Measurements from ENCODE around the gene THAP11.
"Not testable (repeated sequence)": the region's sequence is repeated elsewhere in the genome, so short reads cannot be mapped to it uniquely, and the experiment has no call there.

The THAP11 gene

DNA sequence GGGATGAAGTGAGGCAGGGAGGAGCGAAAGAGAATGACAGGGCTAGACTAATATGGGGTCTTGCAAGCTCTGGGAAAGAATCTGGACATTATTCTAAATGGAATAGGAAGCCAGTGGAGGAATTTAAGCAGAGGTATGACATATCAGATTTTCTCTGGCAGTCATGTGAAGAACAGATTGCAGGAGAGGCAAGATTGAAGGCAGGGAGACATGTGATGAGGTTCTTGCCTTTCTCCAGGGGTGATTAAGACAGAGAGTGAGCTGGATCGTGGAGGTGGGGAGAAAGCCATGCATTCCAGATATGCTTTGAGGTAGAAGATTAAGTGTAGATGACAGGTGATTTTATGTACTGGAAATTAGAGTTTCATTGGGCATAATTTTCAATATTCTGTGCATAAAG is 4.3 kb upstream of the THAP11 start:
- DNase-seq, result no peak

DNA sequence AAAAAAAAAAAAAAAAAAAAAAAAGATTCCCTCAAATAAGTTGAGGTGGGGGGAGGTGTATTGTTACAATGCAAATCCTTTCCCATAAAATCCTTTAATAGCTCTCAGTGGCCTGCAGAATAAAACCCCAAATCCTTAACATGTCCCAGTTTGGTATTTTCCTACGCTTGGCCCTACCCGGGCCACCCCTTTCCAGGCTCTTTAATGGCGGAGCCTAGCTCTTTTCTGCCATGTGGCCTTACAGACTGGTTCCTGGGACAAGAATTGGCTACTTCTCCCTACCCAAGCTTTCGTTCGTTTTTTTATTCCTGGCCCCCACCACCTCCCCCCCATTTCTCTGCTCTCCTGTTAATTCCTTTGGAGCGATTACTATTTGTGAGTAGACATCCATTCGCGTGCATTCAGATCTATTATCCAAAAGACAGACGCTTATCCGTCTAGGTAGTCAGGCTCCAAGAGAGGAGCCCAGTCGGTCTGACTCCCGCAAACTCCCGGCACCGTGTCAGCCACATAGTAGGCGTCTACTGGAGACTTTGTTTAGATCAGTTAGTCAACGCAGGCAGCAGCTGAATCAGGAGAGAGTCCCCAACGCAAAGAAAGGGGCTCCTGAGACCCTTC is 813 bp upstream of the THAP11 start:
- DNase-seq, result no peak

DNA sequence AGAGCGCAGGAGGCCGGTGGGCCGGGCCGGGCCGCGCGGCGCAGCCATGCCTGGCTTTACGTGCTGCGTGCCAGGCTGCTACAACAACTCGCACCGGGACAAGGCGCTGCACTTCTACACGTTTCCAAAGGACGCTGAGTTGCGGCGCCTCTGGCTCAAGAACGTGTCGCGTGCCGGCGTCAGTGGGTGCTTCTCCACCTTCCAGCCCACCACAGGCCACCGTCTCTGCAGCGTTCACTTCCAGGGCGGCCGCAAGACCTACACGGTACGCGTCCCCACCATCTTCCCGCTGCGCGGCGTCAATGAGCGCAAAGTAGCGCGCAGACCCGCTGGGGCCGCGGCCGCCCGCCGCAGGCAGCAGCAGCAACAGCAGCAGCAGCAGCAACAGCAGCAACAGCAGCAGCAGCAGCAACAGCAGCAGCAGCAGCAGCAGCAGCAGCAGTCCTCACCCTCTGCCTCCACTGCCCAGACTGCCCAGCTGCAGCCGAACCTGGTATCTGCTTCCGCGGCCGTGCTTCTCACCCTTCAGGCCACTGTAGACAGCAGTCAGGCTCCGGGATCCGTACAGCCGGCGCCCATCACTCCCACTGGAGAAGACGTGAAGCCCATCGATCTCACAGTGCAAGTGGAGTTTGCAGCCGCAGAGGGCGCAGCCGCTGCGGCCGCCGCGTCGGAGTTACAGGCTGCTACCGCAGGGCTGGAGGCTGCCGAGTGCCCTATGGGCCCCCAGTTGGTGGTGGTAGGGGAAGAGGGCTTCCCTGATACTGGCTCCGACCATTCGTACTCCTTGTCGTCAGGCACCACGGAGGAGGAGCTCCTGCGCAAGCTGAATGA is 606 bp downstream of the THAP11 start:
- no peak for DNase-seq

DNA sequence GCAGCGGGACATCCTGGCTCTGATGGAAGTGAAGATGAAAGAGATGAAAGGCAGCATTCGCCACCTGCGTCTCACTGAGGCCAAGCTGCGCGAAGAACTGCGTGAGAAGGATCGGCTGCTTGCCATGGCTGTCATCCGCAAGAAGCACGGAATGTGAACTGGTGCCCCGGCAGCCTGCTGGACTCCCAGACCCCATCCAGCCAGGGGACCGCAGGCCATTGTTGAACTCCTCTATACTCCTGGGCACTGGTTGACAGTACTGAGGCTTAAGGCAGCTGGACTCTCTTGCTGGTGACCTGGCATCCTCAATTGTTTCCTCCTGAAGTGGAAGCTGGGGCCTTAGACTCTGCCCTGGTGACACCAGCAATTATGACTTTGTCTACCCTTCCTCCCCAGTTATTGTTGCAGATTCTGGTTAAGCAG is 1.2 kb downstream of the THAP11 start:
- DNase-seq, result no peak

DNA sequence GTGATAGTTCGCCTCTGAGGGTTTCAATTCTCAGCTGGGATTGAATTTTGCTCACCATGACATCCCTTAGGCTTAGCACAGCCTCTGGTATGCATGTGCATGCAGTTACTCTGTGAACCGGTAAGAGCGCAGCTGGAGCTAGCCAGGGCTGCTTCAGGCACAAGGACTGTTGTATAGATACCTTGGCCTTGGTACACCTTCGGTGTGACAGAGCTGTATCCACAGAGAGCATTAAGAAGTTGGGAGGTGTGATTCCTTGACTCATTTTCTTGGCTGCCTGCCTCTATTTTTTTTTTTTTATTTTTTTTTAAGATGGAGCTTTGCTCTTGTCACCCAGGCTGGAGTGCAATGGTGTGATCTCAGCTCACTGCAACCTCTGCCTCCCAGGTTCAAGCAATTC is 2.4 kb downstream of the THAP11 start:
- no peak for DNase-seq

DNA sequence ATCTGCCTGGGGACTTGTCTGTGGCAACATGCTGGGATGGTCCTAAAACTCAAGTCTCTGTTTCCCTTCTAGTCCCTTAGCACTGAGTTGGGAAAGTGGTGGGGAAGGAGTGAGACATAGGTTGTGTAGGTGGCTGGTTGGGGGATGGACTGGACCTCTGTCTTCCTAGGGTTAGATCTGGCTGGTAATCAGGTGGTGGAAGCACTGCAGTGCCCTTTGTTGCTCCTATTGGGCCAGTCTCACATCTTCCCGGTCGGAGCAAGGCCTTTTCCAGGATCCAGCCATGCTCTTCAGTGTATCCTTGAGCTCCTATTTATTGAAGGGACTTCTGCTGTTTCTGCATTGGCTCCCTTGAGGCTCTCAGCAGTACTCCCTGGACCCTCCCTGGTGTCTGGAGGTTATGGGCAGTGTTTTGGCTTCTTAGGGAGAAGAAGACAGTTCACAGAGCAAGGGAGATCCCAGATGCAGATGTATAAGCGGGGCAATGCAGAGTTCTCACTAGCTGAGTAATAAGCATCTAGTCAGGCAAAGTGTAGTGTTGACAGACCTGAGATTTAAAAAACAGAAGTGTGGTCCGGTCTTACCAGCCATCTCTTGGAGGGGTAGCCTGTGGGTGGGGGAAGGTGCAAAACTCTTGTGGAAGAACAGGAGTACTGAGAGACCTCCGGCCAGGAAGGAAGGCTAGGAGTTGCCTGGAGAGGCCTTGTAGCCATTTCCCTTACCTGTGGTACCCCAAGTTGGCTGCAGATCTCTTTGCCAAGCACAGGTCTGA is 3.4 kb downstream of the THAP11 start:
- DNase-seq, result no peak

DNA sequence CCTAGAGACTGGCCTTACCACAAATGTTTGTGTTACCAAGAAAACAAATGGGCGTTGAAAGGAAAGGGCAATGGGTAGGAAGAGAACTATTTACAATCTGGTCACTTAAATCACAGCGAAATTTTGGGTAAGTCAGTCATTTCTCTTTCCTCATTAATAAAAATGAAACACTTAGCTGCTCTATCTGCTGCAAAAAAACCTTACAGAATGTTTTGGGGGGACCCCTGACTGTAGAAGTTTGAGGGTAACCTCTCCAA is 3.9 kb downstream of the THAP11 start:
- no peak for DNase-seq

DNA sequence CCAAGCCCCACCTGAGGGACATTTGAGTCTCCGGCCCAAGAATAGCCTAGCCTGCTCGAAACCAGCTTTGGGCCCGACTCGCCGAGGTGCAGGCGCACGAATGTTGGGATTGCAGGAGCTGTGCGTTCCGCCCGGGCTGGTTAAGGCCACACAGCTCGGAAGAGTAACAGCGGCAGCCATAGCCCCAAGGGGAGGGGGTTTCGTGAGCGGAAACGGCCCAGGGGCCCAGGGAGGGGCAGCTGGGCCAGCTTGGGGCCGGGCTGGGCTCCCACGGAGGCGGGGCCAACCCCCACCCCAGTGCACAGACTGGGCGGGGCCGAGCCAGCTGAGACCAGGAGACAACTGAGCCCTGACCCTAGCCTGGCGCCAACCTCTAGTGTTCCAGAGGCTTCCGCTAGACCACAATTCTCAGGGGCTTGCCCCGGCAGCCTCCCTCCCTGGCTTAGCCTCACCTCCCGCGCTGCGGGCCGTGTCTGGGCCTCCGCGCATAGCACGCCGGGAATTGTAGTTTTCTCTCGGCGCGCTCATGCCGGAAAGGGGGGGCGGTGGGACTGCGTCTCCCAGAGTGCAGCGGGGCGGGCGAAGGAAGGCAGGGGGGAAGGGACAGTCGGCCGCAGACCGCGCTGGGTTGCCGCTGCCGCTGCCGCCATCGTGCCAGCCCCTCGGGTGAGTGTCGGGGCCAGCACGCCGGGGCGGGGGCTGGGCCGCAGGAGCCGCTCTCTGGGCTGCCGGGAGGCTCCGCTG is 4.4 kb downstream of the THAP11 start, which contains the start of gene NUTF2:
Gene NUTF2, plus strand, starts transcription at position 614 of the 744 bp plus-strand sequence. CDS start 18,198 bp downstream, outside the sequence.
- peak; percentile 94 for DNase-seq

DNA sequence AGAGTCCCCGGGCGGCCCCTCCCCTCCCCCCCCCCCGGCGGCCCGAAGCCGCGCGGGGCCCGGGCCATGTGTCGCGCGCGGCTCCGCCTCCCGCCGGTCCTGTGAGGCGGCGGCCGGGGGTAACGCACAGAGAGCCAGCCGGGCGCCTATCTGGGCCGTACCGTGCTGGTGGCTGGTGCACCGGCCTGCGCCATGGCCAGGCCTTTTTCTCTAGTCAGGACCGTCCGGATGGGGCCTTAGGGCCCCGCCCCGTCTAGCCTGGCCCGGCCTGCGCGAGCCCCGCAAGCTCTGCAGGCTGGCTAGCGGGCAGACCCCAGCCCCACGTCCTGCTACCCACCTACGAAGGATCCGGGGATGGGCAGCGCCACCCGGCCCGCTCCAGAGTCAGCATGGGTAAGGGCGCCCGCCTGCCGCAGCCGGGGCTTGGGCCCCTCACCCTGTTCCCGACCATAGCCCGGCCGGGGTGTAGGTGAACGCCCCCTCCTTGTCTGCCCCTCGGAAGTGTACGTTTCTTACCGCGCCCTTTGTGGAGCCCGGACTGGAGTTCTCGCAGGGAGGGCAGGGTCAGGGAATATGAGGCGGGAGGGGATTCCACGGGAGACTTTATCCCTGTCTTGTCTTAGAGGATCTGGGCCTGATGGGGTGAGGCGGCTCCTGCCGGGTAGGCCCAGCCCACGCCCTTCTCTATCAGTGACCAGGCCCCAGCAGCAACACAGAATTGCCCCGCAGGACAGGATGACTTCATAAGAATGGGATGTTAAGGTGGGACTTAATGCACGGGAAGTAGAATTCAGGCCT is 5.1 kb downstream of the THAP11 start, which contains the start of gene CENPT:
Gene CENPT, minus strand, starts transcription at position 630 of the 798 bp plus-strand sequence. CDS start 13,834 bp downstream, outside the sequence.
- no peak for DNase-seq

DNA sequence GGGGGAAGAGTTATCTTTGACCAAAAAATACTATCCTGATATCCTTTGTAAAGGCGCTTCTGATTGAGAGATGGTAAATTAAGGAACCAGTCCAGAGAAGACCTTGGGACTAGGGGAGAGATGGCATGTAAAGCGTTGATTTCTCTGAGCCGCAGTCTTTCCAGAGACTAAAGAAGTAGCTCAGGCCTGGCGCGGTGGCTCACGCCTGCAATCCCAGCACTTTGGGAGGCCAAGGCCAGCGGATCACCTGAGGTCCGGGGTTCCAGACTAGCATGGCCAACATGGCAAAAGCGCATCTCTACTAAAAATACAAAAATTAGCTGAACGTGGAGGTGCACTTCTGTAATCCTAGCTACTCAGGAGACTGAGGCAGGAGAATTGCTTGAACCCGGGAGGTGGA is 6.0 kb downstream of the THAP11 start:
- DNase-seq, result no peak

DNA sequence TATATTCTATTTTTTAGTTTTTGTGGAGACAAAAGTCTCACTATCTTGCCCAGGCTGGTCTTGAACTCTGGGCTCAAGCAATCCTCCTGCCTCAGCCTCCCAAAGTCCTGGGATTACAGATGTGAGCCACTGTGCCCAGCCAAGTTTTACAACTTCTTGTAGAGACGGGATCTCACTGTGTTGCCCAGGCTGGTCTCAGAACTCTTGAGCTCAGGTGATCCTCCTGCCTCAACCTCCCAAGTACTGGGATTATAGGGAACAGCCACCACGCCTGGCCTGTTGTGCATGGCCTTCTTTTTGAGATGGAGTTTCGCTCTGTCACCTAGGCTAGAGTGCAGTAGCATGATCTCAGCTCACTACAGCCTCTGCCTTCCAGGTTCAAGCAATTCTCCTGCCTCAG is 11.6 kb downstream of the THAP11 start:
- no peak for DNase-seq

DNA sequence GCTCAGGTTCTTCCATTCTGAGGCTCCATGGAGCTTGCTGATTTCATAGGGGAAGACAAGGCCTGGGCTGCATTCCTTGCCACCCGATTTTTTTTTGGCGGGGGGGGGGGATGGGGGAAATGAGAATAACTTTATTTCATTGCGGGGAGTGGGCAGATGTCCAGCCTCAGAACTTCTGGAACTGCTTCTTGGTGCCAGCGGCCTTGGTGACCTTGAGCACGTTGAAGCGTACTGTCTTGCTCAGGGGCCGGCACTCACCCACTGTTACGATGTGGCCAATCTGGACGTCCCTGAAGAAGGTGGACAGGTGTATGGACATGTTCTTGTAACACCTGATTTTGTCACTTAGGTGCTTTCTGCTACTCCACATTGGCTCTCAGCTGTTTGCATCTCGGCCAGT is 13.7 kb downstream of the THAP11 start:
- DNase-seq, result no peak

DNA sequence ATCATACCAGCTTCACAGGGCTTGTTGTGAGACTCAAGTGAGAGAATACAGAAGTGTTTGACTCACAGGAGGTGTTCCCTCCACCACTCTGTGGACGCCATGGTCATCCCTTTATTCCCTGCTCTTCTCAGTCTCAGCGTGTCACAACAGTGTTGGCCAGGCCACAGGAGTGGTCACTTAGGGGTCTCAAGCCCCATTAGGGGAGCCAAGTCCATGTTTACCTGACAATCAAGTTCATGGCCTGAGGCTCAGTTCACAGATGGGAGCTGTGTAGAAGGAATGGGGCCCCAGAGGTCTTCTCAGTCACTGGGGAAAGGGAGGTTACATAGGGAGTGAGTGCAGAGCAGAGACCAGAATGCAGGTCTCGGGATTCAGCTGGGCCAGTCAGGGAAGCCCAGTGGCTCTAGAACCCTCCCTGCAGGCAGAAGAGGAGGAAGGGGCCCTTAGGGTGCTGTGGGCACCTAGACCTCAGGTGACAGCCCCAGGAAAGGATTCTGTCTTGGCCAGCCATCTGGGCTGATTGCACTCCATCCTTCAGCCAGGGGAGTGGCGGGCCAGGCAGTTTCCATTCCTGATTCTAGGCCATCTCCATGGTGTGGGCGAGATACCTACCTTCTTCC is 14.9 kb downstream of the THAP11 start:
- no peak for DNase-seq

DNA sequence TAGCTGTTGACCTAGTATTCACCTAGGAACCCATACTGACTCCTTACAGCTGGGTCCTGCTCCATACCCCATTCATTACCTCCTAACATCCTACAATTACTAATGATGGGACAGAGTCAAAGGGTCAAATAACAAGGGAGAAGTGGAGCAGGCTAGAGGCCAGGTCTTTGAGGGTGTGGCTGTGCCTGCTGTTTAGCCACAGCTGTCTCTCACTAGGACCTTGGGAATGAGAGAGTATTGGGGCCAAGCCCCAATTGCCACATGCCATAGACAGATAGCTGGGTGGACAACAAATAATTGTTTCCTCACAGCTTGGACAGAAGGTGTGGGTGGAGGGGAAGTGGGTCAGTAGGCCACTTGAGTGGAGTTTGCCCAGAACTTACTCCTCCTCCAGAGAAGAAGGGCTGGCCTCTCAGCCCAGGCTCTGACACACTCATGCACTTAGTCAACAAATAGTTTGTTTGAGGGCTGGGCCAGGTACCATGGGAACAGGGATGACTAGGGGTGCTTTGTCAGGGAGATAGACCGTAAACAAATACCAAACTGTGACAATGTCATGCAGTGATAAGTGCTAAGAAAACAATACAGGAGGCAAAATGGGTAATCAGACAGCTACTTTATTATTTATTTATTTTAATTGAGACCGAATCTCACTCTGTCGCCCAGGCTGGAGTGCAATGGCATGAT is 15.6 kb downstream of the THAP11 start:
- peak; percentile 86 for DNase-seq

DNA sequence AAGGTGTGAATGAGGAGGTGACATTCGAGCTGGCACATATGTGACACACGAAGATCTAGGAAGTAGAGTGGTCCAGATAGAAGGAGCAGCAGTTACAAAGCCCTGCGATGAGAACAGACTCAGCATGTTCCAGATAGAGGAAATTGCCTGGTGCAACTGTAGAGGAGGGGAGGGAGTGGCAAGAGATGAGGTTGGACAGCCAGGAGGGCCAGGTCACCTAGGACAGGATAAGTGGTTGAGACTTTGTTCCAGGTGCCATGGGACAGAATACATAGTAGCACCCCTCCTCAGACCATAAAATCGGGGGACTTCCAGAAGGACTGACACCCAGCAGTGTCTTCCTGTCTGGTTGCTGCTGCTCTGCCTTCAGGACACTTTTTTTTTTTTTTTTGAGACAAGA is 16.4 kb downstream of the THAP11 start:
- no peak for DNase-seq

DNA sequence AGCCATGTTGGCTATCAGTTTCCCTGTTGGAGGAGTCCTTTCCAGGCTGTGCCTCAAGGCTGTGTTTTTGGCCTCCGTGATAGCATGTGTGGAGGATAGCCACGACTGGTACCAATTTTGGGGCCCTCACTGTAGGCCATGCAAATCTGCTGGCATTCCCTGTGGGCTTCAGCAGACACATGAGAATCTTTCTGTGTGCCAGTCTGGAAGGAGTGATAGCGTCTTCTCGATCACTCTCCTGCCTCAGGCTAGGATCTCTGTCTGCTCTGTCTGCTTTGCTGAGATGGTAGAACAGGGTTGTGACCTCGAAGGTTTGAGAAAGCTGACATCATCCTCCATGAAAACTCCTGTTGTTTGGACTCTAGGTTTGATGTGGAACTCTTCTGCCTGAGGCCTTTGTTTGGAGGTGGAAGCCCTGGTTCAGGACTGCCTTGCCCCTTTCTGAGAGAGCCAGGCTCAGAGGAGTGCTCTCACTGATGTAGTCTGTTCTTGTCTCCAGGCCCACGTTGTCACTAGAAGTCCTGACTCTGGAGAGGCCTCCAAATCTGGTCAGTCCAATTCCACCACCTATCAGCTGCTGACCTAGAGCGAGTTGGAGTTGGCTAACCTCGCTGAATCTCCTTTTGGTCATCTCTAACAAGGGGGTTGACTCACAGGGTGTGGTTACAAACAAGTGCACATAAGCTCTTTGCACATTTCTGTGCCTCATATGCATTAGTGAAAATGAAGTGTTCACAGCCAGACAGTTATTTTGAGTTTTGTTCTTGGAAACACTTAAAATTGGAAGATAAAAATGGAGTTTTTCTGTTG is 18.7 kb downstream of the THAP11 start:
- DNase-seq, result no peak

DNA sequence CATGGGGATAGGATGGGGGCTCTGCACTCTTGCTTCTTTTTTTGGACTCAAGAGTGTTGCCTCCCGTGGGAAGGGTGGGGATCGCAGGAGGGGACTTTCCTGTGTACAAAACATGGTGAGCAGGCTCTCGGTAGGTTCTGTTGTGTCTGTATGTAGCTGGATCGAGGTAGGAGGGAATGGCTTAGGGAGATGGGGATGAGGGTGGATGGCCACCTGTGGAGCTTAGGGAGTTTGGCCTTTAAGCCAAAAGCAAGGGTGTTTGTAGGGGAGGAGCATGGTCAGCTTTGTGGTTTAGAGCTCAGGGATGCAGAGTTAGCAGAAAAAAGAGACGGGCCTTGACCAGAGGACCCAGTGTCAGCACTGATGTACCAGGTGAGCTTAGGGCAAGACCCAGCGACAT is 19.8 kb downstream of the THAP11 start:
- DNase-seq, result no peak

DNA sequence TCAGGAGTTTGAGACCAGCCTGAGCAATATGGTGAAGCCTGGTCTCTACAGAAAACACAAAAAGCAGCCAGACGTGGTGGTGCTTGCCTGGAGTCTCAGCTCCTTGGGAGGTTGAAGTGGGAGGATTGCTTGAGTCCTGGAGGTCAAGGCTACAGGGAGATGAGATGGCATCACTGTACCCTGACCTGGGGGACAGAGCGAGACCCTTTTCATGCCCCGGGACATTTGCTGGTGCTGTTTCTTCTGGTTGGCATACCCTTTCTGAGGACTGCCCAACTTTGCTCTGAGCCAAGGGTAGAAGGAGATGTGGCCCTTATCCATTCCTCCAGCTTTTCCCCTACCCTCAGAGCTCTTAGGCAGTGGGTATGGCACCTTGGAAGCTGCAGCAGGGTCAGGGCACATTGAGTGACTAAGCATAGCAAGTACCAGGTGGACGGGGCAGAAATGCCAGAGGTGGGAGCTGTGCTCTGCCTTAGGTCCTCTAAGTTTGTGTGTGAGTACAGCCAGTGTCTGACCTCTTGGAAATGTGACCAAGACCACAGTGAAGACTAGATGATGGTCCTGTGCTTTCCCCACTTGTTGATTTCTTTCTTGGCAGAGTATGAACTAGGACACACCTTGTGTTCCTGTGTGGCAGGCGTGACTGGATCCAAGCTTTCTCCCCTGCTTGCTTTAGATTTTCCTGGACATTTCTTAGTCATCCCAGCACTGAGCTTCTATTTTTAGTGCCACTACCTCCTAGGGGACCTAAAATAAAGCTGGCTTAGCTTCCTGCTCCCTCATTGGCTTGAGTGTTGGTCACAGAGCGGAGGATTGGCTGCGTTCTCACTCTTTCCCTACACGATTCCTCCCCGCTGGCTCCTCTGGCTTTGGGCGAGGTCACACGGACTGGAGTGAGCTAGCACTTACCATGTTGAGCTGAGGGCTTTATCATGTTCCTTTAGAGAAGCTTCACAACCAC is 20.8 kb downstream of the THAP11 start:
- DNase-seq, result no peak

DNA sequence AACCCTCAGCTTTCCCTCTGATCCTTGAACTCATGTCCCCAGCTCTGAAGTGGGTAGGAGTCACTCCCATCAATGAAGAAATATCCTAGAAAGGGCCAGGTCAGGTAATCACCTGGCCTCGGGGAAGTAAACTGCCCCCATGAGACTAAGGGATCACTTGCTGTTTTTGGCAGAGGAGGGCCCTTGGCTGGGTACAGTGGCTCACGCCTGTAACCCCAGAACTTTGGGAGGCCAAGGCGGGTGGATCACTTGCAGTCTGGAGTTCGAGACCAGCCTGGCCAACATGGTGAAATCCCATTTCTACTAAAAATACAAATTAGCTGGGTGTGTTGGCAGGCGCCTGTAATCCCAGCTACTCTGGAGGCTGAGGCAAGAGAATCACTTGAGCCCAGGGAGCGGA is 21.9 kb downstream of the THAP11 start:
- not testable (repeated sequence) for DNase-seq

Measured in DMS153 (cell line).